ENCODE measurements around the gene P2RX3.

Gene P2RX3

DNA sequence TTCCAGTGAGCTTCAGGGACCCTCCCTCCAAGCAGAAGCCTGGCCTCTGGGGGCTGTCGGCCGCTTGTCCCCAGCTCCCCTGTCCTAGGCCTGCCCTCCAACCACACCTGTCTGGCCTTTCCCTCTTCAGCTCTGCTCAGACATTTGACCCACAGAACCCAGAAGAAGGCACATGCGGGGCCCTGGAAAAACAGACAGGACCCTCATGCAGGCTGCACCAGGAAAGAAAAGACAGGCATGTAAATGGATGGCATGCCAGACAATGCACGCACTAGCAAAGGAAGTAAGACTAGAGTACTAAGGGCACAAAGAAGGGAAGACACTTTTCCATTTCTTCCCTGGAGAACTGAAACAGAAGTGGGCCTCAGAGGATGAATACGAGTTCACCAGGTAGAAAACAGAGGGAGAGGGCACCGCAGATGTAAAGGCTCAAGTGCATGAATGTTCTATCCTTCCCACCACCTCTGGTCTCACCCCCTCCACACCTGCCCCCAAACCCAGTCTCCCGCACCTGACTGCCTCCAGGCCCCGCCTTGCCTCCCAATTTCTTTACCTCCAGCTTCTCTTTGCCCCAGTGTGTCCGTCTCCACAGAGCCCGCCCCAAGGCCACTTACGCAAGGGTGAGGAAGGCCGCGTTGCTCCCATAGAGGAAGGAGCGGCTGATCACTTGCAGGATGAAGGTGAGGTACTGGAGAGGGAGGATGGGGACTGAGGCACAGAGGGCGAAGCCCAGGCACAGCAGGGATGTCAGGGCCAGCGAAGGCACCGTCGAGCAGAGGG is 71.4 kb downstream of the P2RX3 start:
- no peak for TF ChIP-seq CEBPB (IDR thresholded peaks at IDR 0.05)
- no peak for TF ChIP-seq RAD21 (IDR thresholded peaks at IDR 0.05; ENCODE audit: low read depth)
- no peak for TF ChIP-seq CREB1 (IDR thresholded peaks at IDR 0.05; ENCODE audit: low read depth)
- no peak for TF ChIP-seq EP300 (IDR thresholded peaks at IDR 0.05; ENCODE audit: borderline replicate concordance)
- TF ChIP-seq, protein P1, sequence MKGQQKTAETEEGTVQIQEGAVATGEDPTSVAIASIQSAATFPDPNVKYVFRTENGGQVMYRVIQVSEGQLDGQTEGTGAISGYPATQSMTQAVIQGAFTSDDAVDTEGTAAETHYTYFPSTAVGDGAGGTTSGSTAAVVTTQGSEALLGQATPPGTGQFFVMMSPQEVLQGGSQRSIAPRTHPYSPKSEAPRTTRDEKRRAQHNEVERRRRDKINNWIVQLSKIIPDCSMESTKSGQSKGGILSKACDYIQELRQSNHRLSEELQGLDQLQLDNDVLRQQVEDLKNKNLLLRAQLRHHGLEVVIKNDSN (IDR thresholded peaks at IDR 0.05): no peak
- no peak for TF ChIP-seq TAF1 (IDR thresholded peaks at IDR 0.05; ENCODE audit: low read depth)
- no peak for TF ChIP-seq EGR1 (IDR thresholded peaks at IDR 0.05)
- no peak for TF ChIP-seq TEAD4 (IDR thresholded peaks at IDR 0.05)
- no peak for TF ChIP-seq YY1 (IDR thresholded peaks at IDR 0.05; ENCODE audit: low read depth)
- no peak for TF ChIP-seq ZBTB7A (IDR thresholded peaks at IDR 0.05; ENCODE audit: low read depth)
- TF ChIP-seq TCF12 (IDR thresholded peaks at IDR 0.05; ENCODE audit: low read depth): no peak
- TF ChIP-seq, protein P2, sequence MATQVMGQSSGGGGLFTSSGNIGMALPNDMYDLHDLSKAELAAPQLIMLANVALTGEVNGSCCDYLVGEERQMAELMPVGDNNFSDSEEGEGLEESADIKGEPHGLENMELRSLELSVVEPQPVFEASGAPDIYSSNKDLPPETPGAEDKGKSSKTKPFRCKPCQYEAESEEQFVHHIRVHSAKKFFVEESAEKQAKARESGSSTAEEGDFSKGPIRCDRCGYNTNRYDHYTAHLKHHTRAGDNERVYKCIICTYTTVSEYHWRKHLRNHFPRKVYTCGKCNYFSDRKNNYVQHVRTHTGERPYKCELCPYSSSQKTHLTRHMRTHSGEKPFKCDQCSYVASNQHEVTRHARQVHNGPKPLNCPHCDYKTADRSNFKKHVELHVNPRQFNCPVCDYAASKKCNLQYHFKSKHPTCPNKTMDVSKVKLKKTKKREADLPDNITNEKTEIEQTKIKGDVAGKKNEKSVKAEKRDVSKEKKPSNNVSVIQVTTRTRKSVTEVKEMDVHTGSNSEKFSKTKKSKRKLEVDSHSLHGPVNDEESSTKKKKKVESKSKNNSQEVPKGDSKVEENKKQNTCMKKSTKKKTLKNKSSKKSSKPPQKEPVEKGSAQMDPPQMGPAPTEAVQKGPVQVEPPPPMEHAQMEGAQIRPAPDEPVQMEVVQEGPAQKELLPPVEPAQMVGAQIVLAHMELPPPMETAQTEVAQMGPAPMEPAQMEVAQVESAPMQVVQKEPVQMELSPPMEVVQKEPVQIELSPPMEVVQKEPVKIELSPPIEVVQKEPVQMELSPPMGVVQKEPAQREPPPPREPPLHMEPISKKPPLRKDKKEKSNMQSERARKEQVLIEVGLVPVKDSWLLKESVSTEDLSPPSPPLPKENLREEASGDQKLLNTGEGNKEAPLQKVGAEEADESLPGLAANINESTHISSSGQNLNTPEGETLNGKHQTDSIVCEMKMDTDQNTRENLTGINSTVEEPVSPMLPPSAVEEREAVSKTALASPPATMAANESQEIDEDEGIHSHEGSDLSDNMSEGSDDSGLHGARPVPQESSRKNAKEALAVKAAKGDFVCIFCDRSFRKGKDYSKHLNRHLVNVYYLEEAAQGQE (IDR thresholded peaks at IDR 0.05; ENCODE audit: low read depth): no peak
- no peak for TF ChIP-seq NFIC (IDR thresholded peaks at IDR 0.05)
- no peak for TF ChIP-seq MAX (IDR thresholded peaks at IDR 0.05)
- TF ChIP-seq FOXM1 (IDR thresholded peaks at IDR 0.05; ENCODE audit: borderline replicate concordance, low read depth): no peak

- TF ChIP-seq EP300 (IDR thresholded peaks at IDR 0.05; ENCODE audit: borderline replicate concordance): no peak
- no peak for TF ChIP-seq YY1 (IDR thresholded peaks at IDR 0.05; ENCODE audit: low read depth)
- TF ChIP-seq TCF12 (IDR thresholded peaks at IDR 0.05; ENCODE audit: low read depth): no peak
- no peak for TF ChIP-seq EGR1 (IDR thresholded peaks at IDR 0.05)
- no peak for TF ChIP-seq MAX (IDR thresholded peaks at IDR 0.05)
- TF ChIP-seq CREB1 (IDR thresholded peaks at IDR 0.05; ENCODE audit: low read depth): no peak
- no peak for TF ChIP-seq NFIC (IDR thresholded peaks at IDR 0.05)
- TF ChIP-seq RAD21 (IDR thresholded peaks at IDR 0.05; ENCODE audit: low read depth): no peak
- TF ChIP-seq, protein P1 (IDR thresholded peaks at IDR 0.05): no peak
- no peak for TF ChIP-seq TAF1 (IDR thresholded peaks at IDR 0.05; ENCODE audit: low read depth)
- TF ChIP-seq, protein P2 (IDR thresholded peaks at IDR 0.05; ENCODE audit: low read depth): no peak
- TF ChIP-seq CEBPB (IDR thresholded peaks at IDR 0.05): no peak
- no peak for TF ChIP-seq TEAD4 (IDR thresholded peaks at IDR 0.05)
- TF ChIP-seq FOXM1 (IDR thresholded peaks at IDR 0.05; ENCODE audit: borderline replicate concordance, low read depth): no peak
- no peak for TF ChIP-seq ZBTB7A (IDR thresholded peaks at IDR 0.05; ENCODE audit: low read depth)
Measured at GRCh38 chr11:57410287-57410686, 72.1 kb downstream of the P2RX3 start.

DNA sequence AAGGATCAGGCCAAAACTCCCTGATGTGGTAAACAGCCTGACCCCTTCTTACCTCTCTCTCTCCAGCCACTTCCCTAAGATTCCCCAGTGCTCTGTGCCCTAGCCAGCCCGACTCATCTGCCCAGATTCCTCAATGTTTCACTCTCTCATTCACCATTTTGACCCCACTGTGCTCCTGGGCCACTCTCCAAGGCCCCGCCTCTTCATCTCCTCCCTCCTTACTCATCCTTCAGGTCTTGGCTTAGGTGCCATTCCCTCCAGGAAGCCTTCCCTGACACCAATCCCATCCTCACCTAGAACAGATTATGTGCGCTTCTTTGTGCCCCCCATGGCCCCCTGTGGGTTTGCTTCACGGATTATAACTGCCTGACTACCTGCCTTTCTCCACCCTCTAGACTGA is 75.5 kb downstream of the P2RX3 start:
- TF ChIP-seq YY1 (IDR thresholded peaks at IDR 0.05; ENCODE audit: low read depth): no peak
- TF ChIP-seq TEAD4 (IDR thresholded peaks at IDR 0.05): no peak
- no peak for TF ChIP-seq TAF1 (IDR thresholded peaks at IDR 0.05; ENCODE audit: low read depth)
- TF ChIP-seq, protein P2 (IDR thresholded peaks at IDR 0.05; ENCODE audit: low read depth): no peak
- TF ChIP-seq EP300 (IDR thresholded peaks at IDR 0.05; ENCODE audit: borderline replicate concordance): no peak
- TF ChIP-seq CREB1 (IDR thresholded peaks at IDR 0.05; ENCODE audit: low read depth): no peak
- no peak for TF ChIP-seq EGR1 (IDR thresholded peaks at IDR 0.05)

- TF ChIP-seq YY1 (IDR thresholded peaks at IDR 0.05; ENCODE audit: low read depth) (no peak), ZBTB7A (IDR thresholded peaks at IDR 0.05; ENCODE audit: low read depth) (no peak), EP300 (IDR thresholded peaks at IDR 0.05; ENCODE audit: borderline replicate concordance) (no peak), NFIC (IDR thresholded peaks at IDR 0.05) (no peak), FOXM1 (IDR thresholded peaks at IDR 0.05; ENCODE audit: borderline replicate concordance, low read depth) (no peak), EGR1 (IDR thresholded peaks at IDR 0.05) (no peak), RAD21 (IDR thresholded peaks at IDR 0.05; ENCODE audit: low read depth) (no peak), TEAD4 (IDR thresholded peaks at IDR 0.05) (no peak), TAF1 (IDR thresholded peaks at IDR 0.05; ENCODE audit: low read depth) (no peak), MAX (IDR thresholded peaks at IDR 0.05) (no peak), CREB1 (IDR thresholded peaks at IDR 0.05; ENCODE audit: low read depth) (no peak), CEBPB (IDR thresholded peaks at IDR 0.05) (no peak), TCF12 (IDR thresholded peaks at IDR 0.05; ENCODE audit: low read depth) (no peak)
- TF ChIP-seq, protein P2 (IDR thresholded peaks at IDR 0.05; ENCODE audit: low read depth): no peak
- TF ChIP-seq, protein P1 (IDR thresholded peaks at IDR 0.05): no peak
Measured at GRCh38 chr11:57414612-57415212, 76.6 kb downstream of the P2RX3 start.
